GM21576 (cell line): ENCODE results near the gene ANXA10.
A peak's percentile ranks its signal among the peaks of the same experiment; 100 is the strongest.
"Not testable (repeated sequence)": the region's sequence is repeated elsewhere in the genome, so short reads cannot be mapped to it uniquely, and the experiment has no call there.

ENCODE experiments used
- ATAC-seq: cut with Tn5 transposase; IDR thresholded peaks from one replicate; pipeline ENCODE4 v1.9.1; 2021; ENCODE audit warnings: mild to moderate bottlenecking, moderate library complexity; ENCODE audit not compliant: unreplicated experiment

Gene ANXA10

DNA sequence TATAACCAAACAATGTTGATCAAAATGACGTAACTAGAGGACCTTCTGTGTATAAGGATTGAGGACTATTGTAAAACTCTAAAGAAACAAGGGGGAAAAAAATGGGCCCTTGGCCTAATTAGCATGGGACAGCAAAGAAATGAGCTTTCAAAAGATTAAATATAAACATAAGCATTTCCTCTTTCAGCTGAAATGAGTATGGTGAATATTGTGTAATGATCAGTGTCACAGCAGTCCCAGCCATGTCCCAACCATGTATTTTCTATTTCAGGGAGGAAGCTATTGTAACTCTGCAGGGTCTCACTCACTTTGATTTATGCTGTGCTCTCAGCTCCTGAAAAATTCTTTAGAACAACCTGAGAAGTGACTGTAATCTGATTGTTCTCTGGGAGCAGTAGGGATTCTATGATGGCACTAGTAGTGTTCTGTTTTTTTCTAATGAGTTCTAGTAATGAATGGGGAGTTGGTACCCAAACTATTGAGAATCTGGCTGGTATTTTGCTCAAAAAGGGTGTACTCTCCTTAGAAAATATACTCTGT, 25.8 kb downstream of the ANXA10 start:
- no peak for ATAC-seq

- ATAC-seq, result no peak
Observed at GRCh38 chr4:168119100-168119499, 26.8 kb downstream of the ANXA10 start.

DNA sequence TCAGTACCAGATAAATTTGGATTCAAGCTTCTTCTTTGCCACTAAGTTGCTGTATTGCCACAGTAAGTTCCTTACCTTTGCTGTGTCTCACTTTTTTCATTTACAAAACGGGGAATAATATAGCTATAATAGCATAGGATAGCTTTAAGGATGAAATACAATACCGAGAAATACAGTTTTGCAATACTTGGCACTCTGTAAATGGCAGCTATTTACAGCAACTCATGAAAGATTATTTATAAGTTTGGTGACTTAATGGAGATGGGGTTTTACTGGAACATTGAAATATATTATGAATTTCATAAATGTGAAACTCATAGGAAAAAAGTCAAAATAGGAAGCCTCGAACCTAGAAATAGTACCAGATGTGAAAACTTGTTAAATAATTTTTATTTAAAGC, 27.6 kb downstream of the ANXA10 start:
- no peak for ATAC-seq

DNA sequence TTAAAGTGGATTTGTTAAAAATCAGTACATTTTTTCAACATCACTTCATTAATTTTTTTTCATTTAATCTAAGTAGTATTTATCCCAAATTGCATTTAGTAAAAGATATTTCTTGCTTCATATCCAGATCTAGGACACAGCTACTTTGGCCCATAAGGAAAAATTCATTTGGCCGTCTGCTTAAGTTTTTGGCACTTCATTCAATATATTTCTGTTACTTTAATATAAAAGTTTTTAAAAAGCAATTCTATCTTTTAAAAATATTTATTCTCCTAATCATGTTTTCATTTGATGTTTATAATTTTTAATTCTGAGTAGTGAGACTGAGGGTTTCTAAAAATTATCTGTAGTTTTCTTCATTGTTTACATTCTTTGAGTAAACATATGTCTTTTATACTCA, 28.5 kb downstream of the ANXA10 start:
- no peak for ATAC-seq

GRCh38 chr4:168124008-168124641, 31.8 kb downstream of the ANXA10 start:
- no peak for ATAC-seq

GRCh38 chr4:168126952-168127351, 34.6 kb downstream of the ANXA10 start:
- no peak for ATAC-seq

GRCh38 chr4:168128601-168129000, 36.3 kb downstream of the ANXA10 start:
- no peak for ATAC-seq

DNA sequence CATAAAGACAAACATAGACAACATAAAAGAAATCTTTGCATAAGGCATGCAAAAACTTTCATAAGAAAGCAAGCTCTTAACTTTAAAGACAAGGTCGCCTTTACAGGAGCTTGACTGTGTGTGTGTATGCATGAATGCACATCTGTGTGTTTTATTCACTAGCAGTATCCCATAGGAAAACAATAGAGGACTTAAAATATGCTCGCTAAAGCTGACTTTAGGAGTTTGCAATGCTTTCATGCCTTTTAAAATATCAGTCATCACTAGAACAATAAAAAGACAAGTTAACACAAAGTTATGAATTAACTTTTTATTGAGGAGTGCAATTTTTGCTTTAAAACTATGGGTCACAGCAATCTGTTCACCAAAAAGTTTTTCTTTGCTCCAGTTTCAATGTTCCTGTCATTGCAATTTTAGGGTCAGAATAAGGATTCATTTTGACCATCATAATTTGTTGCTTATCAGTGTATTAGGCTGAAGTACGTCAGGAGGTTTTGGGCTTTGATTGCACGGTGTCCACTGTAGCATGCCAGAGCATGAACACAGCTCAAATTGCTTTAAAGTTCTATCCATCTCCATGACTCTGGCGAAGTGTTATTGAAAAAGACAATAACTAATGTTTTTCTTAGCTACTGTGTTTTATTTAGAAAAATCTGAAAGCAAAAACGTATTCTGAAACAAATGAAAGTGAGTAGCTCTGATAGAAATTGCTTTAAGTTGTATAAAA, 36.9 kb downstream of the ANXA10 start:
- no peak for ATAC-seq

DNA sequence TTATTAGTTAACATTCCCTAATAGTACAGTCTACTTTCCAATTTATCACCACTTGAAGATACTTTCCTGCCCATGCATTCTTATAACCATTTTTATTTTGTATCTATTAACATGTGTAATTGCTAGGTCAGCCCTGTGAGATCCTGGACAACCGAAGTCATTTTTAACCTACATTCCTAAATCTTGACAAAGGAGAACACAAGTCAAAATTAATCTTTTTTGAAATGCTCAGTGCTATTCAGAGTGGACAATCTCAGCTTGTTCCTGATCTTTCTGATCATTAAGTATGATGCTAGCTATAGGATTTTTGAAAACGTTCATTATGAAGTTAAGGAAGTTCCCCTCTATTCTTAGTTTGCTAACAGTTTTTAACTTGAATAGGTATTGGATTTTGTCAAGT, 37.5 kb downstream of the ANXA10 start:
- ATAC-seq, result no peak

GRCh38 chr4:168131196-168131595, 38.9 kb downstream of the ANXA10 start:
- ATAC-seq, result no peak

DNA sequence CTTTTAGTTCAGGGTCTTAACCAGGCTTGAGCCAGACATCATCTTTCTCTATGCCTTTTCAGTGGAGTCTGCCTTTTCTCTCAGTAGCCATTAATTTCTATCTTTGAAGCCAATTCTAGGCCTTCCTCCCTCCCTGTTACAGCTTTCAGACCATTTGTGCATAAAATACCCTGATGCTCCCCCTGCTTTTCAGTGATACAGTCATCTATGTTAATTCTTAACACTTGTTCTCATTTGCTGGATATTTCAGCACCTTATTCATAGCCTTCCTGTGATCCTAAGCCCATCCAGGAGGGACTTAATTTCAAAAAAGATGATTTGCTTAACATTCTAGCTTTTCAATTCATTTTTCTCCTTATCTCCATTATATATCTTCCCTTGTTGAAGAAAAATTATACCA, 42.3 kb downstream of the ANXA10 start:
- ATAC-seq, result no peak

- ATAC-seq, result not testable (repeated sequence)
Observed at GRCh38 chr4:168135860-168136259, 43.5 kb downstream of the ANXA10 start.

- ATAC-seq, result not testable (repeated sequence)
Observed at GRCh38 chr4:168137695-168138094, 45.4 kb downstream of the ANXA10 start.

DNA sequence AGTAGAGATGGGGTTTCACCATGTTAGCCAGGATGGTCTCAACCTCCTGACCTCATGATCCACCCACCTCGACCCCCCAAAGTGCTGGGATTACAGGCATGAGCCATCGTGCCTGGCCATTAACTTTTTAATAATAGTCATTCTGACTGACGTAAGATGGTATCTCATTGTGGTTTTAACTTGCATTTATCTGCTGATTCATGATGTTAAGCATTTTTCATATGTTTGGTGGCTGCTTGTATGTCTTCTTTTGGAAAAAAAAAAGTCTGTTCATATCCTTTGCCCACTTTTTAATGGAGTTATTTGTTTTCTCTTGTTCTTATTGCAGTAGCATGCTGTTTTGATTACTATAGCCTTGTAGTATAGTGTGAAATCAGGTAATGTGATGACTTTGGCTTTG, 45.8 kb downstream of the ANXA10 start:
- ATAC-seq, result no peak

DNA sequence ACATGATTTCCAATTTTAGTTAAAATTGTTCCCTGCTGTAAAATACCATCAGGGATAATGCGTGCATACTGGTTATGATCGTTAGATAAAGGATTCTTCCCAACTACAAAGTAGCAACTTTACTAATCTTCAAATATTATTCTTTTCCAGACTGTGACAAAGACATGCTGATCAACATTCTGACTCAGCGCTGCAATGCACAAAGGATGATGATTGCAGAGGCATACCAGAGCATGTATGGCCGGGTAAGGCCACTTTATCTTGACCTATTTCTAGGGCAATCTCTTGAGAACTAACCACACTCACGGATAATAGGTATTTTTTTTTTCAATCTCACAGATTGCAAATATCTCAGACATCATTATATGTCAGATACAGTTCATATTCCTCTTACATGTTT, 47.0 kb downstream of the ANXA10 start:
- ATAC-seq, result no peak

- ATAC-seq, result no peak
Observed at GRCh38 chr4:168141733-168142132, 49.4 kb downstream of the ANXA10 start.

GRCh38 chr4:168143601-168144000, 51.3 kb downstream of the ANXA10 start:
- ATAC-seq, result no peak

- ATAC-seq, result no peak
Observed at GRCh38 chr4:168150420-168151050, 58.2 kb downstream of the ANXA10 start.

DNA sequence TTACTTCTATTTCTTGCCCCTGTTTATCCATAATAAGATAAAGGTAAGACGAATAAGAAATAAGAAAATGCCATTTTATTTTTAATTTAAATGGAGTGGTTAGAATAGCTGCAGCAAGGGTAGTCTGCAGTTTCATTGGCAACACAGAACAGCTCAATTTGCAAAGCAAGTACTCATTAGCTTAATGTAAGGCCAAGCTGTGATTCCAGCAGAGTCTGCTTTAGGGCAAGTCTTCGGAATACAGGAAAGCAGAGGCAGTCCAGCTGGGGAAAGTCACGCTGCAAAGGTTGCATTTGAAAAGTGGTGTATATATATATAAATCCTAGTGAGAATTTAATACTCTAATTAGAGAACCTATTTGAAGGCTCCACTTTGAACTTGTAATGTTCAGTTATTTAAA, 59.0 kb downstream of the ANXA10 start:
- no peak for ATAC-seq

GRCh38 chr4:168152837-168153500, 60.6 kb downstream of the ANXA10 start:
- peak; percentile 44 for ATAC-seq
